ENCODE measurements around the gene MROH2A.

DNA sequence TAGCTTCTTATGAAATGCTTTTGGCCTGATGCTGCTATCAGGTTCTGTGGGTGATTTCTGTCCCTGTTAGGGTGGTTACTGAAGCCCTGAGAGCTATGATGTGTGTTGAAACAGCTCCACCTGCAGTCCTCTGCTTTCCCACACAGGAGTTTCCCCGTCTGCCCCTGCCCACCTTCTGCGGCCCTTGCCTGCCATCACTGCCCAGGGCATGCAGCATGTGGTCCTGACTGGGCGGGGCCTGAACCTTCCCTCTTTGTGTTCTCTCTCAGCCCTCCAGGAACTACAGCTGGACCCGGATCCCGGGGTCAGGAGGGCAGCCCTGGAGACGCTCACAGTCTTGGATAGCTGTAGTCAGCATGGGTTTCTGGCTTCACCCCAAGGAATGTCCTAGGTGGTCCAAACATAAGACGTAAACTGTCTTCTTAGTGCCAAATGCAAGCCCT is 54.8 kb downstream of the MROH2A start:
- TF ChIP-seq, protein P1, sequence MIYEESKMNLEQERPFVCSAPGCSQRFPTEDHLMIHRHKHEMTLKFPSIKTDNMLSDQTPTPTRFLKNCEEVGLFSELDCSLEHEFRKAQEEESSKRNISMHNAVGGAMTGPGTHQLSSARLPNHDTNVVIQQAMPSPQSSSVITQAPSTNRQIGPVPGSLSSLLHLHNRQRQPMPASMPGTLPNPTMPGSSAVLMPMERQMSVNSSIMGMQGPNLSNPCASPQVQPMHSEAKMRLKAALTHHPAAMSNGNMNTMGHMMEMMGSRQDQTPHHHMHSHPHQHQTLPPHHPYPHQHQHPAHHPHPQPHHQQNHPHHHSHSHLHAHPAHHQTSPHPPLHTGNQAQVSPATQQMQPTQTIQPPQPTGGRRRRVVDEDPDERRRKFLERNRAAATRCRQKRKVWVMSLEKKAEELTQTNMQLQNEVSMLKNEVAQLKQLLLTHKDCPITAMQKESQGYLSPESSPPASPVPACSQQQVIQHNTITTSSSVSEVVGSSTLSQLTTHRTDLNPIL (CRISPR knock-in tag; IDR thresholded peaks at IDR 0.05; ENCODE audit: low read depth): no peak
- TF ChIP-seq, protein P2, sequence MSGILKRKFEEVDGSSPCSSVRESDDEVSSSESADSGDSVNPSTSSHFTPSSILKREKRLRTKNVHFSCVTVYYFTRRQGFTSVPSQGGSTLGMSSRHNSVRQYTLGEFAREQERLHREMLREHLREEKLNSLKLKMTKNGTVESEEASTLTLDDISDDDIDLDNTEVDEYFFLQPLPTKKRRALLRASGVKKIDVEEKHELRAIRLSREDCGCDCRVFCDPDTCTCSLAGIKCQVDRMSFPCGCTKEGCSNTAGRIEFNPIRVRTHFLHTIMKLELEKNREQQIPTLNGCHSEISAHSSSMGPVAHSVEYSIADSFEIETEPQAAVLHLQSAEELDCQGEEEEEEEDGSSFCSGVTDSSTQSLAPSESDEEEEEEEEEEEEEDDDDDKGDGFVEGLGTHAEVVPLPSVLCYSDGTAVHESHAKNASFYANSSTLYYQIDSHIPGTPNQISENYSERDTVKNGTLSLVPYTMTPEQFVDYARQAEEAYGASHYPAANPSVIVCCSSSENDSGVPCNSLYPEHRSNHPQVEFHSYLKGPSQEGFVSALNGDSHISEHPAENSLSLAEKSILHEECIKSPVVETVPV (CRISPR knock-in tag; IDR thresholded peaks at IDR 0.05): no peak
- TF ChIP-seq, protein P3, sequence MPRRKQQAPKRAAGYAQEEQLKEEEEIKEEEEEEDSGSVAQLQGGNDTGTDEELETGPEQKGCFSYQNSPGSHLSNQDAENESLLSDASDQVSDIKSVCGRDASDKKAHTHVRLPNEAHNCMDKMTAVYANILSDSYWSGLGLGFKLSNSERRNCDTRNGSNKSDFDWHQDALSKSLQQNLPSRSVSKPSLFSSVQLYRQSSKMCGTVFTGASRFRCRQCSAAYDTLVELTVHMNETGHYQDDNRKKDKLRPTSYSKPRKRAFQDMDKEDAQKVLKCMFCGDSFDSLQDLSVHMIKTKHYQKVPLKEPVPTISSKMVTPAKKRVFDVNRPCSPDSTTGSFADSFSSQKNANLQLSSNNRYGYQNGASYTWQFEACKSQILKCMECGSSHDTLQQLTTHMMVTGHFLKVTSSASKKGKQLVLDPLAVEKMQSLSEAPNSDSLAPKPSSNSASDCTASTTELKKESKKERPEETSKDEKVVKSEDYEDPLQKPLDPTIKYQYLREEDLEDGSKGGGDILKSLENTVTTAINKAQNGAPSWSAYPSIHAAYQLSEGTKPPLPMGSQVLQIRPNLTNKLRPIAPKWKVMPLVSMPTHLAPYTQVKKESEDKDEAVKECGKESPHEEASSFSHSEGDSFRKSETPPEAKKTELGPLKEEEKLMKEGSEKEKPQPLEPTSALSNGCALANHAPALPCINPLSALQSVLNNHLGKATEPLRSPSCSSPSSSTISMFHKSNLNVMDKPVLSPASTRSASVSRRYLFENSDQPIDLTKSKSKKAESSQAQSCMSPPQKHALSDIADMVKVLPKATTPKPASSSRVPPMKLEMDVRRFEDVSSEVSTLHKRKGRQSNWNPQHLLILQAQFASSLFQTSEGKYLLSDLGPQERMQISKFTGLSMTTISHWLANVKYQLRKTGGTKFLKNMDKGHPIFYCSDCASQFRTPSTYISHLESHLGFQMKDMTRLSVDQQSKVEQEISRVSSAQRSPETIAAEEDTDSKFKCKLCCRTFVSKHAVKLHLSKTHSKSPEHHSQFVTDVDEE (CRISPR knock-in tag; IDR thresholded peaks at IDR 0.05): no peak
- TF ChIP-seq ZC3H10 (CRISPR knock-in tag; IDR thresholded peaks at IDR 0.05) (no peak), ZFP3 (CRISPR knock-in tag; IDR thresholded peaks at IDR 0.05) (no peak), BACH2 (CRISPR knock-in tag; IDR thresholded peaks at IDR 0.05; ENCODE audit: borderline replicate concordance) (no peak), ZNF565 (CRISPR knock-in tag; conservative IDR thresholded peaks at IDR 0.05; ENCODE audit: low read depth) (no peak)

Measured in SK-N-SH treated with all-trans-retinoic acid at 6 μM for 48 hours (cell line).